H1 (cell line): ENCODE results near the gene HADHA. TPM values are rescaled to one million over a fixed set of nuclear protein-coding genes. Genes with fewer than 3 reads are reported as not detected.

ENCODE experiments used
- CTCF ChIA-PET: fragments of 300-600 bp; sonication (Branson Sonifier 250); formaldehyde crosslinking; loops from one replicate; lab custom pipeline; 2021; ENCODE audit not compliant: partially characterized antibody; lab: Charles Lee
- POLR2A ChIA-PET: fragments of 300-600 bp; sonication (Branson Sonifier 250); formaldehyde crosslinking; loops from one replicate; lab custom pipeline; 2021; ENCODE audit warnings: inconsistent platforms; ENCODE audit not compliant: partially characterized antibody; lab: Charles Lee
- DNase-seq, 2 experiments: peaks; one replicate each; pipeline versions ENCODE4 v3.0.0 to v3.0.0-alpha.2; 2010 to 2022; ENCODE audit warnings: low spot score in 2 of 2, low read depth in 1 of 2, mixed read lengths in 1 of 2
- FAIRE-seq: peaks from 2 replicates; lab custom pipeline; 2011; peaks lifted over from hg19 to GRCh38; lab: Jason Lieb, UNC
- H2AFZ ChIP-seq: 2 replicates; pipeline ENCODE4 v1.8.1; 2012; ENCODE audit warnings: low read length, inconsistent platforms
- H2AK5ac ChIP-seq: 2 replicates; pipeline ENCODE4 v1.6.1; 2013; ENCODE audit warnings: low read depth, low read length
- H2BK120ac ChIP-seq: replicated peaks from 2 replicates; pipeline ENCODE3; 2013; ENCODE audit warnings: low read depth, low read length, inconsistent platforms
- H2BK12ac ChIP-seq: 2 replicates; pipeline ENCODE4 v1.6.1; 2013; ENCODE audit warnings: low read depth, low read length
- H2BK15ac ChIP-seq: 2 replicates; pipeline ENCODE4 v1.6.1; 2013; ENCODE audit warnings: low read length
- H2BK20ac ChIP-seq: 2 replicates; pipeline ENCODE4 v1.6.1; 2013; ENCODE audit warnings: low read length
- H2BK5ac ChIP-seq: 2 replicates; pipeline ENCODE4 v1.6.1; 2013; ENCODE audit warnings: low read depth, low read length
- H3K14ac ChIP-seq: 2 replicates; pipeline ENCODE4 v1.6.1; 2013; ENCODE audit warnings: inconsistent platforms; ENCODE audit not compliant: insufficient read length
- H3K18ac ChIP-seq: 2 replicates; pipeline ENCODE4 v1.6.1; 2013; ENCODE audit warnings: low read length; ENCODE audit errors: extremely low read depth
- H3K23ac ChIP-seq: 2 replicates; pipeline ENCODE4 v1.6.1; 2013; ENCODE audit warnings: inconsistent platforms; ENCODE audit not compliant: insufficient read length
- H3K23me2 ChIP-seq: 2 replicates; pipeline ENCODE4 v1.6.1; 2013; ENCODE audit warnings: low read depth, low read length
- H3K27ac ChIP-seq: 2 replicates; pipeline ENCODE4 v1.6.1; 2011; ENCODE audit warnings: low read depth, low read length, inconsistent platforms
- H3K27me3 ChIP-seq, 4 experiments: replicated peaks in 1 of 4; 1 replicate in 1 of 4; 2 replicates in 3 of 4; pipeline versions ENCODE4 v1.6.1 to v1.8.1; 2011 to 2013; ENCODE audit warnings: low read length in 3 of 4, mild to moderate bottlenecking in 3 of 4, inconsistent platforms in 2 of 4, mixed read lengths in 2 of 4, moderate library complexity in 1 of 4; ENCODE audit not compliant: control insufficient read depth in 3 of 4, insufficient read depth in 3 of 4; ENCODE audit errors: extremely low read depth in 1 of 4
- H3K36me3 ChIP-seq, 4 experiments: 2 replicates each; pipeline versions ENCODE4 v1.6.1 to v1.8.1; 2011 to 2013; ENCODE audit warnings: mild to moderate bottlenecking in 4 of 4, low read length in 3 of 4, moderate library complexity in 2 of 4, control low read depth in 1 of 4, inconsistent platforms in 1 of 4; ENCODE audit not compliant: insufficient read depth in 4 of 4, control insufficient read depth in 2 of 4
- H3K4ac ChIP-seq: replicated peaks from 2 replicates; pipeline ENCODE3; 2013; ENCODE audit warnings: low read length, low read depth, mixed read lengths, inconsistent platforms; ENCODE audit not compliant: insufficient read length
- H3K4me1 ChIP-seq, 4 experiments: replicated peaks in 1 of 4; 1 replicate in 1 of 4; 2 replicates in 3 of 4; pipeline versions ENCODE4 v1.6.1 to v1.8.1; 2011 to 2013; ENCODE audit warnings: low read length in 3 of 4, inconsistent platforms in 2 of 4, mixed read lengths in 1 of 4; ENCODE audit not compliant: insufficient read depth in 4 of 4, control insufficient read depth in 3 of 4
- H3K4me2 ChIP-seq, 2 experiments: 2 replicates each; pipeline versions ENCODE4 v1.6.1 to v1.8.1; 2011 to 2013; ENCODE audit warnings: low read depth in 2 of 2, low read length in 2 of 2, control low read depth in 1 of 2, inconsistent platforms in 1 of 2, mild to moderate bottlenecking in 1 of 2; ENCODE audit not compliant: insufficient read depth in 1 of 2
- H3K4me3 ChIP-seq, 4 experiments: fragments of 200-600, 300-600 bp in 1 of 4; sonication (generic), shearing (Covaris generic), sonication (Bioruptor Twin) in 1 of 4; 2 replicates each; pipeline versions ENCODE4 v1.5.1 to v1.8.1; 2011 to 2016; ENCODE audit warnings: low read length in 4 of 4, low read depth in 3 of 4, control low read depth in 2 of 4, inconsistent platforms in 2 of 4, mild to moderate bottlenecking in 2 of 4, mixed read lengths in 1 of 4, moderate library complexity in 1 of 4; ENCODE audit not compliant: insufficient read depth in 2 of 4; ENCODE audit errors: extremely low read depth in 1 of 4
- H3K56ac ChIP-seq: replicated peaks from 2 replicates; pipeline ENCODE3; 2013; ENCODE audit warnings: low read depth, mild to moderate bottlenecking, mixed read lengths, low read length, inconsistent platforms; ENCODE audit not compliant: insufficient read length
- H3K79me1 ChIP-seq: 2 replicates; pipeline ENCODE4 v1.6.1; 2013; ENCODE audit warnings: low read depth, low read length, control low read depth
- H3K79me2 ChIP-seq, 2 experiments: 2 replicates each; pipeline versions ENCODE4 v1.6.1 to v1.8.1; 2012 to 2013; ENCODE audit warnings: low read length in 2 of 2, mild to moderate bottlenecking in 2 of 2, inconsistent platforms in 1 of 2; ENCODE audit not compliant: insufficient read depth in 2 of 2, control insufficient read depth in 1 of 2
- H3K9ac ChIP-seq, 4 experiments: replicated peaks in 1 of 4; 1 replicate in 1 of 4; 2 replicates in 3 of 4; pipeline versions ENCODE4 v1.6.1 to v1.8.1; 2011 to 2013; ENCODE audit warnings: low read depth in 3 of 4, low read length in 3 of 4, control low read depth in 2 of 4, mild to moderate bottlenecking in 2 of 4, moderate library complexity in 2 of 4, inconsistent platforms in 1 of 4; ENCODE audit errors: extremely low read depth in 1 of 4
- H3K9me3 ChIP-seq, 2 experiments: 2 replicates each; pipeline versions ENCODE4 v1.6.1 to v1.8.1; 2012 to 2013; ENCODE audit warnings: mild to moderate bottlenecking in 2 of 2, moderate library complexity in 2 of 2, control low read depth in 1 of 2, inconsistent platforms in 1 of 2, low read depth in 1 of 2, low read length in 1 of 2, mixed read lengths in 1 of 2; ENCODE audit not compliant: insufficient read depth in 2 of 2
- H4K20me1 ChIP-seq, 2 experiments: replicated peaks in 1 of 2; 2 replicates each; pipeline versions ENCODE3 to v1.8.1; 2011 to 2013; ENCODE audit warnings: inconsistent platforms in 2 of 2, low read length in 2 of 2, mild to moderate bottlenecking in 1 of 2; ENCODE audit not compliant: insufficient read depth in 2 of 2, control insufficient read depth in 1 of 2
- H4K5ac ChIP-seq: 2 replicates; pipeline ENCODE4 v1.6.1; 2013; ENCODE audit warnings: low read length, low read depth, mixed read lengths, inconsistent platforms; ENCODE audit not compliant: insufficient read length
- H4K8ac ChIP-seq: 2 replicates; pipeline ENCODE4 v1.8.0; 2013; ENCODE audit warnings: mild to moderate bottlenecking, moderate library complexity, low read length, inconsistent platforms; ENCODE audit not compliant: insufficient read depth; ENCODE audit errors: extremely low read depth
- H4K91ac ChIP-seq: replicated peaks from 2 replicates; pipeline ENCODE3; 2013; ENCODE audit warnings: low read length, mixed read lengths, inconsistent platforms; ENCODE audit not compliant: insufficient read length
- SAP30 ChIP-seq: fragments of 300-600 bp; sonication (generic); IDR thresholded peaks from 2 replicates; pipeline ENCODE4 v1.7.1; 2012; ENCODE audit warnings: low read length, moderate library complexity, mild to moderate bottlenecking, inconsistent platforms; ENCODE audit not compliant: insufficient read depth, insufficient replicate concordance
- SUZ12 ChIP-seq: fragments of 200-600 bp; sonication (generic); IDR thresholded peaks from 2 replicates; pipeline ENCODE4 v1.6.1; 2012; ENCODE audit warnings: mild to moderate bottlenecking, inconsistent platforms, low read length, moderate library complexity, mixed read lengths
- TBP ChIP-seq: IDR thresholded peaks from 2 replicates; pipeline ENCODE4 v1.6.1; 2011; ENCODE audit warnings: low read depth, low read length, improper control_type of control experiment
- WGBS, 2 experiments: shearing (Covaris generic) in 1 of 2; methylation state at CpG; one replicate each; pipeline versions ENCODE4 v1.1.6 to v1.1.7; 2013 to 2015; ENCODE audit warnings: low lambda C conversion rate in 2 of 2, mixed read lengths in 2 of 2, inconsistent platforms in 1 of 2, low coverage in 1 of 2, missing lambda C conversion rate in 1 of 2; ENCODE audit not compliant: insufficient replicate concordance in 2 of 2, insufficient coverage in 1 of 2, insufficient read length in 1 of 2; ENCODE audit errors: extremely low coverage in 1 of 2, missing lambda C conversion rate in 1 of 2; 5-methylcytosine and 5-hydroxymethylcytosine counted together
- polyA plus RNA-seq, 7 experiments: library from polyadenylated mRNA; depleted of rRNA in 3 of 7; stranded (reverse) in 5 of 7; unstranded in 2 of 7; fragments of >200 nt in 5 of 7; fragments of 200-250 nt in 2 of 7; gene quantifications; 1 replicate in 5 of 7; 2 replicates in 1 of 7; 4 replicates in 1 of 7; pipeline versions ENCODE4 v1.2.1 to v1.2.3, GENCODE V29; 2011 to 2013; ENCODE audit warnings: missing spikeins in 2 of 7, mixed read lengths in 2 of 7
- total RNA-seq: library from RNA; stranded (reverse); fragmentation: NEBNext Ultra II Directional; extraction: Animal tissue kit (Norgen Biotek cat#: 25700); gene quantifications from 2 replicates; pipeline ENCODE4 v1.2.1, GENCODE V29; 2021
- TF ChIP-seq, protein P1 (sequence below): IDR thresholded peaks from 2 replicates; pipeline ENCODE4 v1.6.1; 2012; ENCODE audit warnings: inconsistent platforms

Gene HADHA
- total and polyA plus RNA-seq, 2 of the 8 experiments (the other 6 are each of a cell fraction or from before 2014, with no cell fraction given): 64.6 to 131 TPM

GRCh38 chr2:26189751-26190150 is 54.7 kb downstream of the HADHA start:
- FAIRE-seq (no peak), DNase-seq (no peak)
- no peak overlapping the region for H2BK12ac ChIP-seq
- no peak overlapping the region for H3K9ac ChIP-seq
- no peaks in the 10 kb centered on the region; the same call in 1 of the 2 replicates for H3K79me1 ChIP-seq
- H4K20me1 ChIP-seq: peaks cover 0 to 4% of the 10 kb centered on the region in 2 experiments
- POLR2A ChIA-PET: interaction anchor here (0.7 to 7.0 kb wide), 3 partner anchors 11 to 53 kb away, joined by 3 to 65 read pairs (median 10); partner anchors contain the start of gene GAREM2
- TF ChIP-seq SUZ12: no peak
- no peak for TF ChIP-seq TBP
- TF ChIP-seq SAP30: no peak
- TF ChIP-seq, protein P1, sequence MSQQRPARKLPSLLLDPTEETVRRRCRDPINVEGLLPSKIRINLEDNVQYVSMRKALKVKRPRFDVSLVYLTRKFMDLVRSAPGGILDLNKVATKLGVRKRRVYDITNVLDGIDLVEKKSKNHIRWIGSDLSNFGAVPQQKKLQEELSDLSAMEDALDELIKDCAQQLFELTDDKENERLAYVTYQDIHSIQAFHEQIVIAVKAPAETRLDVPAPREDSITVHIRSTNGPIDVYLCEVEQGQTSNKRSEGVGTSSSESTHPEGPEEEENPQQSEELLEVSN: no peak
- 83% methylated on average over 4 of the region's 4 CpGs; no CpG with 5 or more reads in 1 of the 2 experiments for WGBS, 2 experiments
- H3K27ac ChIP-seq: no peak overlapping the region
- H3K36me3 ChIP-seq: peaks cover 5 to 45% (median 25%) of the 10 kb centered on the region in 4 experiments; a peak in 5 of 8 replicates
- H4K5ac ChIP-seq: no peak overlapping the region
- H3K4me1 ChIP-seq: no peaks in the 10 kb centered on the region; a peak in 1 of 7 replicates
- no peak overlapping the region for H4K91ac ChIP-seq
- H3K9me3 ChIP-seq: no peaks in the 10 kb centered on the region
- H3K4me3 ChIP-seq: no peak overlapping the region
- peaks cover 0 to 6% (median 3%) of the 10 kb centered on the region in 4 experiments; a peak in 2 of 7 replicates for H3K27me3 ChIP-seq
- H2BK20ac ChIP-seq: no peak overlapping the region
- H3K56ac ChIP-seq: no peak overlapping the region
- no peak overlapping the region for H2BK15ac ChIP-seq
- no peaks in the 10 kb centered on the region; the same call in 1 of the 2 replicates for H3K23me2 ChIP-seq
- no peak overlapping the region for H3K14ac ChIP-seq
- no peak overlapping the region for H3K4ac ChIP-seq
- H3K18ac ChIP-seq: no peak overlapping the region
- no peaks in the 10 kb centered on the region for H3K79me2 ChIP-seq
- H2BK120ac ChIP-seq: no peak overlapping the region
- no peak overlapping the region for H3K4me2 ChIP-seq
- H2AFZ ChIP-seq: no peak overlapping the region
- no peak overlapping the region for H3K23ac ChIP-seq
- CTCF ChIA-PET: interaction anchor here (0.5 to 2.6 kb wide), 7 partner anchors 9 to 390 kb away, joined by 3 to 13 read pairs (median 4); no protein-coding TSS in a partner anchor
- H2BK5ac ChIP-seq: no peak overlapping the region
- H2AK5ac ChIP-seq: no peak overlapping the region
- H4K8ac ChIP-seq: no peak overlapping the region; the same call in 1 of the 2 replicates
